GM12878 (cell line): ENCODE measurements around the gene RGMB. TPM values are rescaled to one million over a fixed set of nuclear protein-coding genes. Genes with fewer than 3 reads are reported as not detected.

ENCODE experiments used
- ATAC-seq: fragments of 200-7000 bp; cut with Tn5 transposase; 3 replicates; pipeline ENCODE4 v1.9.1; 2020; ENCODE audit warnings: mild to moderate bottlenecking, moderate library complexity
- BruUV-seq: library from RNA; stranded (reverse); fragments of 400-500 nt; replicated peaks from 2 replicates; lab custom pipeline; 2021; lab: Mats Ljungman, UMichigan
- CTCF ChIA-PET: fragments of 300-600 bp; sonication (Branson Sonifier 250); formaldehyde crosslinking; extraction: SDS; loops from one replicate; lab custom pipeline; 2021; ENCODE audit warnings: inconsistent platforms; lab: Yijun Ruan, JAX
- POLR2A ChIA-PET: fragments of 350-600 bp; formaldehyde crosslinking; extraction: SDS; loops from one replicate; lab custom pipeline; 2021; ENCODE audit warnings: inconsistent platforms; lab: Charles Lee
- RAD21 ChIA-PET: fragments of 300-600 bp; sonication (Branson Sonifier 250); formaldehyde crosslinking; loops from one replicate; lab custom pipeline; 2023; ENCODE audit warnings: antibody characterized with exemption; ENCODE audit not compliant: unreplicated experiment; lab: Charles Lee
- SMC1A ChIA-PET: fragments of 300-600 bp; sonication (Branson Sonifier 250); formaldehyde crosslinking; loops from one replicate; lab custom pipeline; 2023; ENCODE audit not compliant: unreplicated experiment, uncharacterized antibody; lab: Charles Lee
- DNase-seq: peaks from one replicate; pipeline ENCODE4 v3.0.0-alpha.2; 2011; ENCODE audit warnings: low read depth, low spot score
- FAIRE-seq: peaks from 3 replicates; lab custom pipeline; 2011; peaks lifted over from hg19 to GRCh38; lab: Jason Lieb, UNC
- H2AFZ ChIP-seq: 2 replicates; pipeline ENCODE4 v1.6.0; 2011; ENCODE audit warnings: low read depth, low read length, control low read depth; ENCODE audit not compliant: control insufficient read depth
- H3K27ac ChIP-seq: 2 replicates; pipeline ENCODE4 v1.5.1; 2011; ENCODE audit warnings: control low read depth; ENCODE audit not compliant: control insufficient read depth, insufficient read depth
- H3K27me3 ChIP-seq, 2 experiments: replicated peaks in 1 of 2; 2 replicates each; pipeline versions ENCODE4 v1.6.0 to v1.6.1; 2011; ENCODE audit warnings: low read length in 1 of 2; ENCODE audit not compliant: control insufficient read depth in 2 of 2, insufficient read depth in 2 of 2
- H3K36me3 ChIP-seq, 2 experiments: 2 replicates each; pipeline ENCODE4 v1.5.1; 2011; ENCODE audit warnings: low read length in 1 of 2; ENCODE audit not compliant: control insufficient read depth in 2 of 2, insufficient read depth in 2 of 2
- H3K4me1 ChIP-seq: 2 replicates; pipeline ENCODE4 v1.6.1; 2011; ENCODE audit warnings: mild to moderate bottlenecking, low read length, moderate library complexity, mixed read lengths; ENCODE audit not compliant: control insufficient read depth, insufficient read depth
- H3K4me2 ChIP-seq: 2 replicates; pipeline ENCODE4 v1.6.0; 2011; ENCODE audit warnings: control low read depth; ENCODE audit not compliant: control insufficient read depth, insufficient read depth
- H3K4me3 ChIP-seq: fragments of 200-600 bp; sonication (generic); 2 replicates; pipeline ENCODE4 v1.5.1; 2016
- H3K79me2 ChIP-seq: 2 replicates; pipeline ENCODE4 v1.6.0; 2011; ENCODE audit warnings: low read length; ENCODE audit not compliant: control insufficient read depth, insufficient read depth
- H3K9ac ChIP-seq: 2 replicates; pipeline ENCODE4 v1.8.0; 2011; ENCODE audit warnings: low read length, control low read depth, mixed read lengths; ENCODE audit not compliant: control insufficient read depth, insufficient read depth
- H3K9me3 ChIP-seq: replicated peaks from 3 replicates; pipeline ENCODE4 v1.5.1; 2011; ENCODE audit warnings: mild to moderate bottlenecking, low read length; ENCODE audit not compliant: control insufficient read depth, insufficient read depth
- H4K20me1 ChIP-seq: 2 replicates; pipeline ENCODE4 v1.6.0; 2011; ENCODE audit not compliant: control insufficient read depth, insufficient read depth
- BHLHE40 ChIP-seq, 2 experiments: fragments of 450-650 bp in 1 of 2; IDR thresholded peaks; 2 replicates each; pipeline ENCODE4 v1.6.1; 2011 to 2017; ENCODE audit warnings: low read depth in 2 of 2, borderline replicate concordance in 1 of 2, improper control_type of control experiment in 1 of 2, low read length in 1 of 2, mild to moderate bottlenecking in 1 of 2
- ETV6 ChIP-seq, 2 experiments: fragments of 450-650 bp in 1 of 2; IDR thresholded peaks in 1 of 2; conservative IDR thresholded peaks in 1 of 2; 2 replicates each; pipeline ENCODE4 v1.6.1; 2014; ENCODE audit warnings: antibody characterized with exemption in 1 of 2, borderline replicate concordance in 1 of 2, low read depth in 1 of 2, mild to moderate bottlenecking in 1 of 2, moderate library complexity in 1 of 2
- JUNB ChIP-seq: IDR thresholded peaks from 2 replicates; pipeline ENCODE4 v1.6.1; 2016; ENCODE audit warnings: antibody characterized with exemption, mild to moderate bottlenecking
- MTA2 ChIP-seq: fragments of 450-650 bp; IDR thresholded peaks from 2 replicates; pipeline ENCODE4 v1.6.1; 2016; ENCODE audit warnings: low read depth, mild to moderate bottlenecking, moderate library complexity
- NBN ChIP-seq: fragments of 450-650 bp; IDR thresholded peaks from 2 replicates; pipeline ENCODE4 v1.6.1; 2016
- POLR2AphosphoS5 ChIP-seq: IDR thresholded peaks from 2 replicates; pipeline ENCODE4 v1.6.1; 2011; ENCODE audit warnings: mild to moderate bottlenecking, low read length, inconsistent platforms
- RELA ChIP-seq: fragments of 450-650 bp; IDR thresholded peaks from 2 replicates; pipeline ENCODE4 v1.8.0; 2014; ENCODE audit warnings: borderline replicate concordance; ENCODE audit not compliant: partially characterized antibody
- SIN3A ChIP-seq: IDR thresholded peaks from 2 replicates; pipeline ENCODE4 v1.6.1; 2012; ENCODE audit warnings: low read depth, low read length, improper control_type of control experiment
- ZNF384 ChIP-seq: IDR thresholded peaks from 2 replicates; pipeline ENCODE4 v1.6.1; 2012; ENCODE audit warnings: low read depth, mild to moderate bottlenecking, low read length, improper control_type of control experiment, borderline replicate concordance
- WGBS: methylation state at CpG from one replicate; pipeline ENCODE4 v1.1.6; 2016; ENCODE audit warnings: low lambda C conversion rate; ENCODE audit not compliant: insufficient replicate concordance, insufficient coverage; ENCODE audit errors: missing lambda C conversion rate; 5-methylcytosine and 5-hydroxymethylcytosine counted together
- in situ Hi-C: fragments of 300-500 bp; cut with MboI; formaldehyde crosslinking; loops from 9 replicates; pipeline ENCODE4 v1.14.3; 2018; ENCODE audit warnings: mixed read lengths
- intact Hi-C: fragments of 100-400 bp; cut with micrococcal nuclease; formaldehyde crosslinking; loops from one replicate; pipeline ENCODE4 v1.14.2; 2022; ENCODE audit not compliant: unreplicated experiment
- polyA plus RNA-seq, 11 experiments: library from polyadenylated mRNA; depleted of rRNA in 4 of 11; unstranded in 6 of 11; stranded (reverse) in 5 of 11; fragments of >200 nt; fragmentation: Nextera tagmentation in 4 of 11; fragmentation: Illumina TruSeq in 1 of 11; extraction: Ambion mirVana in 4 of 11; extraction: Trizol in 1 of 11; gene quantifications; 1 replicate in 1 of 11; 2 replicates in 10 of 11; pipeline versions ENCODE4 v1.2.1 to v1.2.3, GENCODE V29; 2011 to 2016; ENCODE audit warnings: inconsistent platforms in 2 of 11, missing spikeins in 2 of 11, low read depth in 1 of 11
- total RNA-seq, 4 experiments: library from RNA; depleted of rRNA in 3 of 4; stranded (reverse); fragments of >200 nt in 3 of 4; fragmentation: Illumina TruSeq in 1 of 4; extraction: Trizol in 1 of 4; gene quantifications; 2 replicates each; pipeline versions ENCODE4 v1.2.1 to v1.2.3, GENCODE V29; 2013 to 2021
- TF ChIP-seq, protein P1 (sequence below): fragments of 450-650 bp; IDR thresholded peaks from 2 replicates; pipeline ENCODE4 v1.6.1; 2017; ENCODE audit warnings: low read depth, mild to moderate bottlenecking, moderate library complexity

RGMB gene
- total and polyA plus RNA-seq, 10 of the 15 experiments (the other 5 are each of a cell fraction or from before 2014, with no cell fraction given), result 1.3 to 15.3 (median 7.4) TPM

DNA sequence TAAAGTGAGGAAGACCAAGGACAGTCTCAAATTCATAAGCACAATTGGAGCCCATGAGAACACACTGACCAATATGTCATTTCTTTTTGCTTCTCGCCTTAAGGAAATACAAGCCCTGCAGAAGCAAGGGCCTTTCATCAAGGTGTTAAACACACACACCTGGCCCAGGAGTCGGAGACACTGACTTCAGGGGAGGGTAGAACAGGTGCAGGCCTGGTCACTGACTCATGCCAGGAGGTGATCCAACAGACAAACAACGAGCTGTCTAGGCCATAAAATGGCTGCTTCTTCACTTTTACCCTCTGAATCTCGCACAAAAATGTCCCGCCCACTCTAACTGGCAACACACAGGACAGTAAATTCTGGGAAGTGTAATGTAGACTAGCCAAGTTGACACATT, 62.7 kb downstream of the RGMB start:
- 77% methylated on average over 5 of the region's 5 CpGs for WGBS
- no peak for FAIRE-seq
- RAD21 ChIA-PET, result no interaction called here

More for the DNA sequence above, 62.7 kb downstream of the RGMB start:
- in situ Hi-C loops (no loop called here), intact Hi-C loops (no loop called here)
- no TSS peak for BruUV-seq
- H3K4me1 ChIP-seq, result no peaks in the 10 kb centered on the region
- no peak for TF ChIP-seq ZNF384
- TF ChIP-seq NBN, result no peak
- TF ChIP-seq POLR2AphosphoS5, result no peak
- TF ChIP-seq MTA2, result no peak
- TF ChIP-seq, protein P1, sequence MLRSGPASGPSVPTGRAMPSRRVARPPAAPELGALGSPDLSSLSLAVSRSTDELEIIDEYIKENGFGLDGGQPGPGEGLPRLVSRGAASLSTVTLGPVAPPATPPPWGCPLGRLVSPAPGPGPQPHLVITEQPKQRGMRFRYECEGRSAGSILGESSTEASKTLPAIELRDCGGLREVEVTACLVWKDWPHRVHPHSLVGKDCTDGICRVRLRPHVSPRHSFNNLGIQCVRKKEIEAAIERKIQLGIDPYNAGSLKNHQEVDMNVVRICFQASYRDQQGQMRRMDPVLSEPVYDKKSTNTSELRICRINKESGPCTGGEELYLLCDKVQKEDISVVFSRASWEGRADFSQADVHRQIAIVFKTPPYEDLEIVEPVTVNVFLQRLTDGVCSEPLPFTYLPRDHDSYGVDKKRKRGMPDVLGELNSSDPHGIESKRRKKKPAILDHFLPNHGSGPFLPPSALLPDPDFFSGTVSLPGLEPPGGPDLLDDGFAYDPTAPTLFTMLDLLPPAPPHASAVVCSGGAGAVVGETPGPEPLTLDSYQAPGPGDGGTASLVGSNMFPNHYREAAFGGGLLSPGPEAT, result no peak
- TF ChIP-seq SIN3A, result no peak
- TF ChIP-seq JUNB, result no peak
- TF ChIP-seq ETV6 (conservative IDR thresholded peaks at IDR 0.05 in 1 of 2, IDR thresholded peaks at IDR 0.05 in 1 of 2; ENCODE audit: borderline replicate concordance in 1 of 2, low read depth in 1 of 2), result no peak
- TF ChIP-seq RELA, result no peak
- TF ChIP-seq BHLHE40 (IDR thresholded peaks at IDR 0.05; ENCODE audit: borderline replicate concordance in 1 of 2, low read depth in 2 of 2, low read length in 1 of 2), result no peak
- POLR2A ChIA-PET, result no interaction called here
- ATAC-seq, result no peak
- no peak overlapping the region for H3K4me2 ChIP-seq
- no peak overlapping the region for H2AFZ ChIP-seq
- DNase-seq, result no peak
- H3K79me2 ChIP-seq, result no peaks in the 10 kb centered on the region
- no peaks in the 10 kb centered on the region for H3K36me3 ChIP-seq
- no peak overlapping the region for H3K9ac ChIP-seq
- no peaks in the 10 kb centered on the region for H3K9me3 ChIP-seq
- CTCF ChIA-PET, result interaction anchor here (1.0 kb wide), 1 partner anchor 16 kb away, joined by 3 read pairs; no protein-coding TSS in a partner anchor
- no peaks in the 10 kb centered on the region for H4K20me1 ChIP-seq
- SMC1A ChIA-PET, result no interaction called here
- no peak overlapping the region for H3K27ac ChIP-seq
- H3K4me3 ChIP-seq, result no peak overlapping the region
- no peaks in the 10 kb centered on the region for H3K27me3 ChIP-seq
